Activated T-helper 1 cell treated with anti-CD3 and anti-CD28 coated beads, Interleukin-2, amount 50 U/mL, for 16 hours (primary cell): ENCODE measurements around the gene PDPN.
"Not testable (repeated sequence)": the region's sequence is repeated elsewhere in the genome, so short reads cannot be mapped to it uniquely, and the experiment has no call there.

Source experiments
- DNase-seq, 2 donors: peaks; one replicate each; pipeline ENCODE4 v3.0.0-alpha.2; 2020; ENCODE audit warnings: low read depth in 1 of 2, low spot score in 1 of 2

PDPN gene, protein sequence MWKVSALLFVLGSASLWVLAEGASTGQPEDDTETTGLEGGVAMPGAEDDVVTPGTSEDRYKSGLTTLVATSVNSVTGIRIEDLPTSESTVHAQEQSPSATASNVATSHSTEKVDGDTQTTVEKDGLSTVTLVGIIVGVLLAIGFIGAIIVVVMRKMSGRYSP

DNA sequence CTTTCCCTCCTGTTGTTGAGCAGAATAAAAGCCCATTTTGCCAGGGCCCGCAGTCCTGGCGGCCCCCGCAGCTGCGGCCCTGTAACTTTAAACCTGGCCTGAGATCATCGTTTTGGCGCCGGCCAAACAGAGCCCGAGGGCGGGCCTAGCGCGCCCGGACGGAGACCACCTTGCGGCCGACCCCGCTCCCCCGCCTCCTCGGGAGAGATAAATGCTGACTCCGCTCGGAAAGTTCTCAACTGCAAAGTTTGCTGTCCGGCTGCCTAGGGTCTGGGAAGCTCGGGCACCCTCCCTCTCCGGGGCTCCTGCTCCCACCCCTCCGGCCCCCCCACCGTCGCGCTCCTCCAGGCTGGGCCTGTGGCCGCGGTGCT is at the start of gene PDPN:
PDPN (plus strand) TSS at position 238 of the 371 bp plus-strand sequence. CDS start 202 bp downstream, outside the sequence.
- DNase-seq, result no peak

GRCh38 chr1:13535227-13535626 is 48.4 kb upstream of the PDPN start:
- no peak for DNase-seq

DNA sequence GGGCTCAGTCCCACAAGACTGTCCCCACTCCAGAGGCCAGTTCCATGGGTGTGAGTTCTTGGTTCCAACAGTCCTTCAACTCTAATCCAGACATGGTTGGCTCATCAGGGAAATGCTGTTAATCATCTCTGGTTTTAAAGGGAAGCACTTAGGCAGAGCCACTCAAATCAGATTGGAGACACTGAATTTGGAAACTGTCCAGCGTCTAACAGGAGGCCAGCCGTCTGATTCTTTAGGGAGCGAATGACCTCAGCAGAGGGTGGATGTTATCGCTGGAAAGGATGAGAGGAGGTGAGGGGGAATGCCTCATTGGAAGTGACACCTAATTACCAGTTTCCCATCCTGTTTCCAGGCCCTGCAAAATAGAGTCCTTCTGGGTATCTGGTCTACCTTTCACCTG is 47.1 kb upstream of the PDPN start:
- DNase-seq, result no peak

DNA sequence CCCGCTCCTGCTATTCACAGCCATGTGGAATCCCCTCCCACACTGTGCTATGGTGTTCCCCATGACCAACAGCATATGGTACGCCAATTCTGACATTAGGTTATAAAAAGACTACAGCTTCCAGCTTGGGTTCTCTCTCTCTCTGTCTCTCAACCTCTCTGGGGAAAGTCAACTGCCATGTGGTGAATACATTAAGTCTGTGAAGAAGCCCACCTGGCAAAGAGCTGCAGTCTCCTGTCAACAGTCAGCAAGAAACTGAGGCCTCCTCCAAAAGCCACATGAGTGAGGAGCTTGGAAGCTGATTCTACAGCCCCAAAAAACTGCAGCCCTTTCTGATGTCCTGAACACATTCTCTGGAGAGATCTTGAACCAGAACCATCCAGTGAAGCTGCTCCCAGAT is 44.8 kb upstream of the PDPN start:
- DNase-seq, result no peak

GRCh38 chr1:13539683-13540082 is 43.9 kb upstream of the PDPN start:
- no peak for DNase-seq

DNA sequence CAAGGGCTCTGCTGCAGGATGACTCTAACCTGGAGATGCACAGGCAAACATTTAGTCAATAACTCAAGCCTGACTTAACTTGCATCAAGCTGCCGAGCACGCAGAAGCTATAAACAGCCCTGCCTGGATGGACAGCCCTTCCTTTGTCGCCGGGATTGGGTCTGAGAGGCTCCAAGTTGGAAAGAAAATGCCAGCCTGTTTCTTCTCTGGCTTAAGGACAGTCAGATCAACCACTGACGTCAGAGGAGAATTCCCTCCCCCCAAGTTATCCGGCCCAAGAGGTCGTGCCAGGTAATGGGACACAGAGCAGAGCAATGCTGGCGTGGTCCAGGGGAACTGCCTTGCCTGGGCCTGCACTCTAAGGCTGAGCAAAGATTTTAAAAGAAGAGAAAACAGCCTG is 42.8 kb upstream of the PDPN start:
- no peak for DNase-seq

- DNase-seq, result no peak
Measured at GRCh38 chr1:13541435-13542215, 42.0 kb upstream of the PDPN start.

- DNase-seq, result no peak
Measured at GRCh38 chr1:13543451-13544220, 40.0 kb upstream of the PDPN start.

DNA sequence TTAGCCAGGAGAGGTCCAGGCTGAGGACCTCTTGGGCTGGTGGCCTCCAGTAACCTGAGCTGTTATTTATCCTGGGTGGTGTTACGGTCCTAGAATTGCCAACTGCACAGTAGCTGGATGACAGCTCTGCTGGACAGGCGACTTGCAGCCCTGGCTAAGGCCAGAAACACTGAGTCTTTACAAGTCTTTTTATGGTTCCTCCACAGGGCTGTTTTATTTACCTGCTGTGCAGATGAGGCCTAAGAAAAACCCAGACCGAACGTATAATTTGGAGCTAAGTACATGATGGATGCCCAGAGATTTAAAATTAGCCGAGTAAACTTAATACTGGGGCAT is 39.4 kb upstream of the PDPN start:
- no peak for DNase-seq

- no peak for DNase-seq
Measured at GRCh38 chr1:13546791-13547190, 36.8 kb upstream of the PDPN start.

GRCh38 chr1:13548281-13548680 is 35.4 kb upstream of the PDPN start:
- DNase-seq, result no peak

DNA sequence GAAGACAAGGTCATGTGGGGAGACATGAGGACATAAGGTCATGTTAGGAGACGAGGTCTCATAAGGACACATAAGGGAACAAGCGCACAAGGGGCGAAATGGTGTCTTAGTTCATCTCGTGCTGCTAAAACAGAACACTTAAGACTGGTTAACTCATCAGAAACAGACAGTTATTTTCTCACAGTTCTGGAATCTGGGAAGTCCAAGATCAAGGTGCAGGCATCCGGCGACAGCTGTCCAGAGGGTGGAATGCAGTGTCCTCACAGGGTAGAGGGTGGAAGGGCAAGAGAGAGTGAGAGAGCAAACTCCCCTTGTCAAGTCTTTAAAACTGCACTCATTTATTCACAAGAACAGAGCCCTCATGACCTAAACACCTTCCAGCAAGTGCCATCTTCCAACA is 34.6 kb upstream of the PDPN start:
- no peak for DNase-seq

DNA sequence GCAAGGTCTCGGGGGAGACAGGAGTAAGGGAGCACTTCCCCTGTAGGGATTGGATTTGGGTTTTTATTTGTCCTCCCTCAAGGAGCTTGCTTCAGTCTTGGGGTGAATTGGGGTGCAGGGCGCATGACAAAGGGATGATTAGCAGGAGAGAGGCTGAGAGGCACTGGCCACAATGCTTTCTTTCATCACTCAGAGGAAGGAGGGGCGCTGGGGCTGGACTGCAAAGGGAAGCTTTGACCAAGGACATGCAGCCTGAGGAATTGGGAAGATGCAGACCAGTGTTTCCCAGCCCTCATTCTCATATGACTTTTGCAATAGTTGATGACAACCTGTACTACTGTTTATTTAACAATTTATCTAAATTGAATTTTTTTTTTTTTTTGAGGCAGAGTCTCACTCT is 34.1 kb upstream of the PDPN start:
- no peak for DNase-seq

GRCh38 chr1:13550663-13551062 is 33.0 kb upstream of the PDPN start:
- no peak for DNase-seq

- DNase-seq, result no peak
Measured at GRCh38 chr1:13554798-13555197, 28.8 kb upstream of the PDPN start.

GRCh38 chr1:13556224-13556764 is 27.3 kb upstream of the PDPN start:
- no peak for DNase-seq

DNA sequence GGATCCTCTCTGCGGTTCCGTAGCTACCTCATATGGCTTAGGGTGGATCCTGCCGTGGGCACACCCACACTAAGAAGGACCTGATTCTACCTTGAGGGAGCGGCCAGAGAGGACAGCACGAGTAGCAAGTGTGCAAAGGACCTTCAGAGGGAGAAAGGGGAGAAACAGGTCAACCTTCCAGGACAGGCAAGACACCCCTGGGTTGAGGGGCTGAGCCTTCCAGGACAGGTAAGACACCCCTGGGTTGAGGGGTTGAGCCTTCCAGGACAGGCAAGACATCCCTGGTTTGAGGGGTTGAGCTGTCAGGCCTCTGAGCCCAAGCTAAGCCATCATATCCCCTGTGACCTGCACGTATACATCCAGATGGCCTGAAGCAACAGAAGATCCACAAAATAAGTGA is 23.1 kb upstream of the PDPN start:
- DNase-seq, result no peak

DNA sequence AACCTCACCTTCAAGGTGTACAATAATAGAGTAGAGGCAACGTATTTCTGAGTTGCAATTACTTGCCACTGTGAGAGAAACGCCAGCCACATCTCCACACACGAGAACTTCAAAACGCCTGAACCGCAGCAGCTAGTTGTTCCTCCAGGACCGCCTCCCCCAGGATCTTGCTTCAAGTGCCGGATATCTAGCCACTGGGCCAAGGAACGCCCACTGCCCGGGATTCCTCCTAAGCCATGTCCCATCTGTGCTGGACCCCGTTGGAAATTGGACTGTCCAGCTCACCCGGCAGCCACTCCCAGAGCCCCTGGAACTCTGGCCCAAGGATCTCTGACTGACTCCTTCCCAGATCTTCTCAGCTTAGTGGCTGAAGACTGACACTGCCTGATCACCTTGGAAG is 20.7 kb upstream of the PDPN start:
- DNase-seq, result not testable (repeated sequence)

- DNase-seq, result no peak
Measured at GRCh38 chr1:13564073-13564472, 19.6 kb upstream of the PDPN start.

- DNase-seq, result not testable (repeated sequence)
Measured at GRCh38 chr1:13570435-13570834, 13.2 kb upstream of the PDPN start.

DNA sequence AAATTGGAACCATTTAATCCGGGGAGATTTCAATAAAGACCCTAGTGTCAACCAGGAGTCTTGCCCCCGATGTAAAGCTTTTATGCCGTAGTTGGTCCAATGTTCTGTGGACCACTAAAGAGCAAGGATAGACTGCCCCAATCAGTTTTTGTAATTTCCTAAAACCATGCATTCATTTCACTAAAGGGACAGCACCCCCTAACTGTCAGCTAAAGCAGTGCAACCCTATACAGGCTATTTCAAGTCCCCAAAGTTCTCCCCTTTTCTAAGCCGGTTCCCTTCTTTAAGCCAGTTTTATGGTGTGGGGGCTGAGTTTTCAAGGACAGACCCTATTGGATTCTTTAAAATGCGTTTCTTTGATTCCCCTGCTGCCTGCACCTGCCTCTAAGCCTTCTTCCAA is 12.7 kb upstream of the PDPN start:
- DNase-seq, result no peak

GRCh38 chr1:13573586-13573985 is 10.0 kb upstream of the PDPN start:
- no peak for DNase-seq
